NT2/D1 (cell line): ENCODE results near the gene VEPH1.

Source experiments
- DNase-seq: peaks from one replicate; pipeline ENCODE4 v3.0.0-alpha.2; 2011; ENCODE audit warnings: low read depth, low spot score
- H3K27me3 ChIP-seq: 2 replicates; pipeline ENCODE4 v1.6.0; 2011; ENCODE audit warnings: mild to moderate bottlenecking; ENCODE audit not compliant: insufficient read length, insufficient read depth
- H3K36me3 ChIP-seq: 2 replicates; pipeline ENCODE4 v1.6.1; 2011; ENCODE audit warnings: mild to moderate bottlenecking, low read length, mixed read lengths; ENCODE audit not compliant: insufficient read depth, insufficient read length
- H3K4me1 ChIP-seq: 2 replicates; pipeline ENCODE4 v1.5.1; 2011; ENCODE audit not compliant: insufficient read depth, insufficient read length
- H3K4me3 ChIP-seq: 2 replicates; pipeline ENCODE4 v1.5.1; 2011; ENCODE audit warnings: low read depth; ENCODE audit not compliant: insufficient read length
- H3K9ac ChIP-seq: 2 replicates; pipeline ENCODE4 v1.6.0; 2011; ENCODE audit warnings: low read depth; ENCODE audit not compliant: insufficient read length
- H3K9me3 ChIP-seq: 2 replicates; pipeline ENCODE4 v1.5.1; 2011; ENCODE audit warnings: mild to moderate bottlenecking, low read length; ENCODE audit not compliant: insufficient read depth
- SUZ12 ChIP-seq: IDR thresholded peaks from 2 replicates; pipeline ENCODE4 v1.6.1; 2011; ENCODE audit not compliant: insufficient read length, insufficient read depth; ENCODE audit errors: extremely low read depth
- YY1 ChIP-seq: IDR thresholded peaks from 2 replicates; pipeline ENCODE4 v1.6.1; 2011; ENCODE audit not compliant: insufficient read length, insufficient read depth
- ZNF274 ChIP-seq: IDR thresholded peaks from 2 replicates; pipeline ENCODE4 v1.6.1; 2011; ENCODE audit warnings: mild to moderate bottlenecking, low read depth, low read length

VEPH1 gene

GRCh38 chr3:157530637-157531300 is 27.6 kb upstream of the VEPH1 start:
- H3K4me1 ChIP-seq, result no peaks in the 10 kb centered on the region
- no peak overlapping the region for H3K9ac ChIP-seq
- H3K27me3 ChIP-seq, result no peaks in the 10 kb centered on the region
- DNase-seq, result no peak
- H3K4me3 ChIP-seq, result no peak overlapping the region
- TF ChIP-seq SUZ12 (no peak), YY1 (no peak), ZNF274 (no peak)
- H3K36me3 ChIP-seq, result no peaks in the 10 kb centered on the region
- H3K9me3 ChIP-seq, result no peaks in the 10 kb centered on the region

GRCh38 chr3:157529751-157530150 is 26.5 kb upstream of the VEPH1 start:
- no peaks in the 10 kb centered on the region for H3K36me3 ChIP-seq
- no peaks in the 10 kb centered on the region for H3K27me3 ChIP-seq
- no peaks in the 10 kb centered on the region for H3K9me3 ChIP-seq
- no peak overlapping the region for H3K9ac ChIP-seq
- no peak for TF ChIP-seq SUZ12
- no peak for TF ChIP-seq ZNF274
- no peak for TF ChIP-seq YY1
- DNase-seq, result no peak
- H3K4me1 ChIP-seq, result no peaks in the 10 kb centered on the region
- no peak overlapping the region for H3K4me3 ChIP-seq

GRCh38 chr3:157529085-157529484 is 25.9 kb upstream of the VEPH1 start:
- TF ChIP-seq SUZ12, result no peak
- TF ChIP-seq YY1, result no peak
- no peak for TF ChIP-seq ZNF274
- H3K4me1 ChIP-seq, result no peaks in the 10 kb centered on the region
- no peaks in the 10 kb centered on the region for H3K36me3 ChIP-seq
- H3K27me3 ChIP-seq, result no peaks in the 10 kb centered on the region
- no peaks in the 10 kb centered on the region for H3K9me3 ChIP-seq
- no peak overlapping the region for H3K4me3 ChIP-seq
- no peak for DNase-seq
- H3K9ac ChIP-seq, result no peak overlapping the region

- no peak overlapping the region for H3K4me3 ChIP-seq
- TF ChIP-seq ZNF274 (no peak), SUZ12 (no peak), YY1 (no peak)
- no peaks in the 10 kb centered on the region for H3K27me3 ChIP-seq
- DNase-seq, result no peak
- H3K9ac ChIP-seq, result no peak overlapping the region
- H3K4me1 ChIP-seq, result no peaks in the 10 kb centered on the region
- H3K9me3 ChIP-seq, result no peaks in the 10 kb centered on the region
- no peaks in the 10 kb centered on the region for H3K36me3 ChIP-seq
Measured at GRCh38 chr3:157527131-157527881, 24.1 kb upstream of the VEPH1 start.

GRCh38 chr3:157526036-157526435 is 22.8 kb upstream of the VEPH1 start:
- H3K9me3 ChIP-seq, result no peaks in the 10 kb centered on the region
- H3K4me1 ChIP-seq, result no peaks in the 10 kb centered on the region
- no peaks in the 10 kb centered on the region for H3K27me3 ChIP-seq
- TF ChIP-seq SUZ12 (no peak), YY1 (no peak), ZNF274 (no peak)
- H3K4me3 ChIP-seq, result no peak overlapping the region
- no peak overlapping the region for H3K9ac ChIP-seq
- DNase-seq, result no peak
- no peaks in the 10 kb centered on the region for H3K36me3 ChIP-seq

GRCh38 chr3:157523814-157524213 is 20.6 kb upstream of the VEPH1 start:
- no peak overlapping the region for H3K4me3 ChIP-seq
- no peak for DNase-seq
- H3K36me3 ChIP-seq, result no peaks in the 10 kb centered on the region

GRCh38 chr3:157522648-157523047 is 19.4 kb upstream of the VEPH1 start:
- Histone ChIP-seq H3K9ac (no peak overlapping the region), H3K4me1 (no peaks in the 10 kb centered on the region), H3K27me3 (no peaks in the 10 kb centered on the region), H3K4me3 (no peak overlapping the region), H3K36me3 (no peaks in the 10 kb centered on the region), H3K9me3 (peaks cover 8% of the 10 kb centered on the region)
- TF ChIP-seq SUZ12, result no peak
- no peak for TF ChIP-seq ZNF274
- no peak for TF ChIP-seq YY1
- no peak for DNase-seq

More at GRCh38 chr3:157523814-157524213, 20.6 kb upstream of the VEPH1 start:
- Histone ChIP-seq H3K9ac (no peak overlapping the region), H3K27me3 (no peaks in the 10 kb centered on the region), H3K4me1 (no peaks in the 10 kb centered on the region), H3K9me3 (peaks cover 2% of the 10 kb centered on the region)
- TF ChIP-seq ZNF274 (no peak), SUZ12 (no peak), YY1 (no peak)
